Activated CD8-positive, alpha-beta memory T cell treated with anti-CD3 and anti-CD28 coated beads, Interleukin-2, amount 50 U/mL, for 1 hour (primary cell): ENCODE results near the gene CKMT2.
A peak's percentile ranks its signal among the peaks of the same experiment; 100 is the strongest.

Experiments
- DNase-seq: peaks from one replicate; pipeline ENCODE4 v3.0.0-alpha.2; 2020; ENCODE audit errors: extremely low read depth

CKMT2 gene

DNA sequence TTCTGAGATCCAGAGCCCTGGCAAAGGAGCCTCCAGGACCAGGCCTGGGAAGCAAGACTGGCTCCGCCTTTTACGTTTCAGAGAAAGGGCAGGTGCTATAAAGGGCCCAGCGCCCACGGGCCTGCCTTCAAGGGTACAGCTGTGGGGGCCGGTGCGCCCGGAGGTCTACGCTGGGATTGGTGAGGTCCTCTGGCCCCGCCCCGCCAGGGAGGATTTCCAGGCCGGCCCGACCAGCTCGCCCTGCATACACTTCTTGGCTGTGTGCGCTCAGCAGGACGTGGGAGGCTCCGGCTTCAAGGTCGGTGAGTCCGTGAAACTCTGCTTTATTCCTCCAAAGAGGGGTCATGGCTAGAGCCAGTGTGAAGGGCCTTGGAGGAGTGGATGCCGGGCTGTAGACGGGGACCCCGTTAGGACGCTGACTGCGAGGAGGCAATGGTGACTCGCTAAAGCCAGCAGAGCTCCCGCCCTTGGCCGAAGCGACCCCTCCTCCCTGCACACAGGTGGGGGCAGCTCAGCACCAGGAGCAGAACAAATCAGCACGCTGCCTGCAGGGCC, at the start of gene CKMT2:
TSS of gene CKMT2 (plus strand) at position 243 of the 555 bp plus-strand sequence. CDS start 17,811 bp downstream, outside the sequence.
- no peak for DNase-seq

DNA sequence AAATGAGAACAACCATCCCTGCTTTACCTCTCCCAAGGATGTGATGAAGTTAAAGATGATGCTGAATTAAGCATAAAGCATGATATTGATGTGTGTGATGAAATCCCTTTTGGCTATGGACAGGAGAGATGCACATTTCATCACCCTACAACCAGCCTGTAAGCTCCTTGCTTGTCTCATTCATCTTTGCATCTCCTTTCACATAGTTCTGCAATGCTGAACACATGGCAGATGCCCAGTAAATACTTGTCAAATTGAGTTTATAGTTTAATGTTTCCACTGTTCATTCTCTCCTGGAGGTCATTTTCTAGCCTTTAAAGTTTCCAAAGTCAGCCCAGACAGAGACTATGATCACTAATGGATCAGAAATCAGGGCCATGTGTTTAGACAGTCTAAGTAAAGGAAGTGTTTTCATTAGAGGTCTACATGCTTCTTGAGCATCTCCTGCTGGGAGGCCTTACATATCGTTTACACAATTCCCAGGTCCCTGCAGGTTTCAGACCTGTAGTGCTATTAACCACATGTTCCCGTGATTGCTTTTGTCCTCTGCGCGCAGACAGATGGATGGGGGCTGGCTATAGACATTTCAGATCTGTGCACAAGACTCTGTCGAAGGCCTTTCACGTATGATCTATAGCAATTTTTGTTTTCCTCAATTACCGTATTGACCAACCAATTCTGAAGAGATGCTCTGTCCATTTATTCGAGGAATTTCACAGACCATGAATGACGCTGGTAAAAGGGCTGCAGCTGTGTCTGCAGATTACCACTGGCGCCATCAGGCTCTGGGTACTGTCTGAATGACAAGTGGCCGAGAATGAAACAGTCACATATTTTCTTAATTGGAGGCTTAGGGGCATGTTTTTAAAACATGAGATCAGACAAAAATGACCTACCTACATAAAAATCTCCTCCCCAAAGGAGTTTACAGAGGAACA, 49.0 kb upstream of the CKMT2 start:
- no peak for DNase-seq

DNA sequence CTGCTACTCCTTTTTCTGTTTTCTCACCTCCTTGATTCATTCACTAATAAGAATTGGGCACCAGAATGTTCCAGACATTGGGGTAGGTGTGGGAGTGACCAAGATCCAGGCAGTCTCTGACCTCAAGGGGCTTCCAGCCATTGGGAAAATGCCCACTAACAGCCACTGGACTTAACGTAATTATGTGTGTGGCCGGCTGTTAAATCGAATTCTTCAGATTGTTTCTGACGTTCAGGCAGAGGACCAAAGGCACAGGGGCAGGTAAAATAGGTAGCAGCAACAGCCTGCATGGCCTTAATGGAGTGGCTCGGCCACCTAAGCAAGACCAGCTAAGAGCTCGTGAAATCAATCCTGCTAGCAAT, 48.4 kb upstream of the CKMT2 start:
- DNase-seq: no peak

DNA sequence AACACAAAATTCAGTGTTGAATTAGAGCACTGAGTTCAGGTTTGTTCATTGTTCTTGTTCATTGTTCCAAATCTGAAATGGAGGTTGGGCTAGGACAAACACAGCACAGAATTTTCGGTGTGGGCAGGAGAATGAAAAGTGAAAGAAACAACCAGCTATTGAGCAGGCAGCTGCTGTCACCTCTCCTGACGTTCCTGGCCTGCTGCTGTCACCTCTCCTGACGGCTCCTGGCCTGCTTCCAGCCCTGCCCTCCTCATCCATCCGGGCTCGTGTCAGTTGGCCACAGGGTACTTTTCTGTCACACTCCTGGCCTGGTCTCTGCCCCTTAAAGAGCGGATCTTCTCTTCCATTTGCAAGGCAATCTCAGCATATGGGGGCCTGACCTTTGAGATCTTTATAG, 45.2 kb upstream of the CKMT2 start:
- DNase-seq: no peak

DNA sequence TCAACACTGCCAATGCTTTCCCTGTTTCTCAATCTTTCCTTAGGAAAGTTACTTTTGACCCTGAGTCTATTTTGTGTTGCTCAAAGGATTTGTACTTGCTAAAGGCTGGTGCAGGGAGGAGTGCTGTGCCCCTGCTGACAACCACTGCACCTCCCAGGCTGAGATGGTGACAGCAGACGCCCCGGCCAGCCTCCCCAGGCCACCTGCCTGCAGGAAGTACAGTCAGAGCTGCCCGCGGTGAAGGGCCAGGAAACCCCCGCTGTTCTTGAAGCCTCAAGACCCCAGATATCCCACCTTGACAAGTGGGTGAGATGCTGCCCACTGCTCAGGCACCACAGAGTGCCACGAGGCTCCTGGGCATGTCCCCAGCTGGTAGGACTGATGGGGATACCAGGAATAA, 44.2 kb upstream of the CKMT2 start:
- no peak for DNase-seq

DNA sequence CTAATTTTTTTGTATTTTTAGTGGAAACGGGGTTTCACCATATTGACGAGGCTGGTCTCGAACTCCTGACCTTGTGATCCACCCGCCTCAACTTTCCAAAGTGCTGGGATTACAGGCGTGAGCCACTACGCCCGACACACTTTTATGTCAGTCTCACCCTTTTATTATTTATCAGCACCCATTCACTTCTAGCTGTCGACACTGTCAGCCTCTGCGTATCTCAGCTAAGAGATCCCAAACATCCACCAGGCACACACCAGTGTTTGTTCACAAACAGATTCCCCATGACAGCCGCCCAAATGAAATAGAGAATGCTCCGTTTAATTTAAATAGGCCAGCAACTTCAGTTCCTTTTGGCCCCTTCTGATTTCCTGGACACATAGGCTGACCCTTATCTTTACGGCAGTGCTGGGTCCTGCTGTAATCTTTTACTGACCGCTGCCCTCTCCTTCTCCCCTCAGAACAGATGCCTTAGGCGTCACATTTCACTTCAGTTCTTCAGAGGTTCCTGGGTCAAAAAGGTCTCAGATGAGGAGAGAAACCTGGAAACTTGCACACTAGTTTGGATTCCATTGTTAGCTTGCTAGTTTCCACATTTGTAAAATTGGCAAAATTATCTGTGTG, 43.1 kb upstream of the CKMT2 start:
- no peak for DNase-seq

DNA sequence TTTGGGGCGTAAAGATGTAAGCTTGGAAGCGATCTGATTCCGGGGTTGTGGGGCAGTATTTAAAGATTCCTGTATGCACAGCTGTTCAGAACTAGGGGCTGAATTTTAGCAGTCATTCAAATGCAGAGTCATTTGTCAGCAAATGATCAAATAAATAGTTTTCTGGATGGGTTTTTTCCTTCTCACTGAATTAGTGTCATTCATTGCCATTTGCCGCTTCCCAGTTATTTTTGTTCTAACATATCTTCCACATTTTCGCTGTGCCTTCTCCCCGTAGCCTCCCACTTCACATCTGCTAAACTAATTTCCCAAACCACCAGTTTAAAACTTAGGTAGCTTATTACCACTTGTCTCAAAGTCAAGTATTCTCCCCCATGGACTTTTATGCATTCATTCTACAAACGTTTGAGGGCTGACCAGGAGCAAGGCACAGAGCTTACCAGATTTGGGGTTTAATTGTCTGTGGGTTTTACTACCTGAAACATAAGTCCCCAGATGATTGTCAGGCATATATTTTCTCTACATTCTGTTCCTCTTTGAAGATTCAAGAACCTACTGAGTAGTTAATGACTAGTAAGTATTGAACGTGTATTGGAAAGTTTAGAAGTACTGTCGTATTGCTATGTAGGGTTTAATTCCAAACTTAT, 41.3 kb upstream of the CKMT2 start:
- DNase-seq: no peak

DNA sequence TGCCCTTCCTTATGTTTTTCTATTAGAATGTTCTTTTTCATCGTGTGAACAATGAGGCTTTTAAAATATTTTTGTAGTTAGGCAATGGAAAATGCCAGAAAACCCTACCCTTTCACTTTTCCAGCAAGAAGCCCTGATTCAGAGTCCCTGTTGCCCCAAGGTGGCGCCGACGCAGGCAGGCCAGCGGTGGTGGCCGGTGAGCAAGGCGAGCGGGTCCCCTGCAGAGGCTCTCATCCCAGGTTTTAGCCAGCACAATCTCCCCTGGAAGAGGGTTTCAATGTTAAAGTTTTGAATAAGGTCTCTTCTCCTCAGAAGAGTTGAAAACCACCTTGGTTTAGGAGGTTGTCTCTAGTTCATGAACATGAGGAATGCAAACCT, 40.8 kb upstream of the CKMT2 start:
- DNase-seq: no peak

DNA sequence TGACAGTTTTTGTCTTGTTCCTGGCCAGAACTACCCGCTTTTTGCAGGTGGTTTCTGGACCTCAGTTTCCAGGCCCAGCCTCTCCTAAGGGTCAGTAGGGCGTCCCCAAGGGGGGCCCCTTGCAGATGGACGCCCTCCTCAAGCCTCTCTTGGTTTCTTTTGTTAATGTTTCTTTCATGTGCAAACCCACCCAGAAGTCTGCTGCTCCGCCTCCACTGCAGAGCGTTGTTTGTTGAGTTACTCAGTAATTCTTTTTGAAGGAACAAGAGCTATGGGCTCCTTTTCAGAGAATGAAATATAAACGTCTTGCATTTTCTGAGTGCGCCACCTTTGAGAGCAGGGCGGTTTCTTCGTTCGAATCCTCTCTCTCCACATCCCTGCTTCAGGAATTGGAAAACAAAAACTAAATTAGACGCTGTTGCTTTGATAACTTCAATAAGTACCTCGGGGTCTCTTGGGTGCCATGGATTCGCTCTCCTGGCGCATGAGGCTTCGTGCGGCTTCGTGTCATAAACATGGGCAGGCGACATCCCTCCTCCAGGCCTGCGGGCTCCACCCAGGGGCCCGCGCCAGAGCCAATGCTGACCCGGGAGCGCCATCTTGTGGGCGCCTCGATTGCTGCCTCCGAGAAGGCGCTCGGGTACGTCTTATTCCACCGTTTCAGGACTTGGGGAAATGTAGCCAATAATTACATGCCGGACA, 38.3 kb upstream of the CKMT2 start:
- DNase-seq: peak; percentile 29

DNA sequence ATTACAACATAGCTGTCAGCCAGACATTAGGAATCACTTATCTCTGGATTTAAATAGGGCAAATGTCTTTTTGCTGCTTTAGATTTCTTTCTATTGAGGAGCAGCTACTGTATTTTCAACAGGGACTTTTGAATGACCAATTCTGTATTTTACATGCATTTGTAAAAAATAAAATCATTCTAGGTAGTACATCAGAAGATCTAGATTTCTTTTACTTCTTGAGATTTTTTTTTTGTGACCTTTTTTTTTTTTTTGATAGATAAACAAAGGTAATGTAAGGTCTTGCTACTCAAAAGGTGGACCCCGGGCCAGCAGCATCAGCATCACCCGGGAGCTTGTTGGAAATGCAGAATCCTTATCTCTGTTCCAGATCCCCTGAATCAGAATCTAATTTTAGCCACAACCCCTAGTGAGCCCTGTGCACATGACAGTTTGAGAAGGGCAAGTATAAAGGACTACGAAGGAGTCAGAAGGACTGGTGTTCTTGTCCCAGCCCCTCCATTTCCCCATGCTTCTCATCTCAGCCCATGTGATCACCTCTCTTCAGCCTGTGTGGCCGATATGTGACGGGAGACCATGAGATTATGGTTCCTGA, 37.7 kb upstream of the CKMT2 start:
- DNase-seq: no peak

DNA sequence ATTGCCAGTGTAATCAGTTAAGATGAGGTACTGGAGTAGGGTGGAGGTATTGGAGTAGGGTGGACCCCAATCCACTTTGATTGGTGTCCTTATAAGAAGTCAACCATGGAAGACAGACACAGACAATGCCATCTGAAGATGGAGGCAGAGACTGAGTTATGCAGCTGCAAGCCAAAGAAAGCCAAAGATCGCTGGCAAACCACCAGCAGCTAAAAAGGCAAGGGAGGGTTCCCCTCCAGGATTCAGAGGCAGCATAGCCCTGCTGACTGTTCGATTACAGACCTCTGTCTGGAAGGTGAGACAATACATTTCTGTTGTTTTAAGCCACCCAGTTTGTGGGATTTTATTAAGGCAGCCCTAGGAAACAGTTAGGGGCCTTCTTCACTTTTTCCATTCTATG, 30.5 kb upstream of the CKMT2 start:
- no peak for DNase-seq

DNA sequence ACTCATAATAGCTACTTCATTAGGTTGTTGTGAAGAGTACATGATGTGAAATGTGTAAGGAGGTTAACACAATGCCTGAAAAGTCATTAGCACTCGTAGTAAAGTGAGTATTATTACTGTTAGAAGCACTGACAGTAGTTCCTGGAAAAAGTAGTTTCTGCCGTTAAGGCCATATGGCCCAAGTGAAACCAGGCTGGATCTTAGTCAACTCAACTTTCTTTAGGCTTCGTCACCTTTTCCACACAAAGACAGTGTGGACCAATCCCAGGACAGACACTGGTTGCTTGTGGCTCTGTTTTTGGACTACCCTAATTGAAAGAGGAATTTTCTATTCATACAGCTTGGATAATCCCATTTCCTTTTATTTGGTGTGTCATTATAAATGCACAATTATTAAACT, 29.4 kb upstream of the CKMT2 start:
- no peak for DNase-seq

DNA sequence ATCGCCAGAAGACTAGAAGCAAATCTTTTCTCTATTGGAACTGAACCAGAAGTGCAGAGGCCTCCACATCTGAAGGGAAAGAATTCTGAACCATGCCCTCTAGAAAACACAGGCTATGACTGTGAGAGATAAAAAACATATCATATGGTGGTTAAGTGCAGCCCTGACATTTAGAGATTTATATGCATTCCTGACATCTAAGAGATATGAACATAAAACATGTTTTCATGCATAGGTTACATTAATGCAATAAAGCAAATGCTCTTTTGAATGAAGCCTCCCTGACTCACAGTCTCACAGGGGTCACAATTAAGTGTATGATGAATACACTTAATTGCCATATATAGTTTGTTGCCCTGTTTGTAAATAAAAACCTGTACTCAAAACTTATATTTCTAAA, 28.9 kb upstream of the CKMT2 start:
- DNase-seq: no peak

DNA sequence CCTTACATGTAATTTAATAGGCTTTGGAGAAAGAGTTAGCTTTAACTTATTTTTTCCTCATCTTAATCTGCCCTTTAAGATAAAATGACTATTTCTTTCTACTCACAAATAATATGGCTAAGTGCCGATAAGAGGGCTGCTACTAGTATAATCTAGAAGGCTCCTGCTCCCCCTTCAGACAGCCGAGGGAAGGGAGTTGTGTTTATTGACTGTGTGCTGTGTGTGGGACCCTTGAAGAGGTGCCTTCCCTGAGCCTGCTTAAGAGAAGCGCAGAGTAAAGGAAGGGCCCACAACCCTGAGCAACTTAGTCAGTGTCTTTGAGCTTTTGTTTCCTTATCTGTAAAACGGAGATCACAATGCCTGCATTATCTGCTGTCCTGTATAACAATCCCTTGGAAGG, 28.1 kb upstream of the CKMT2 start:
- no peak for DNase-seq

DNA sequence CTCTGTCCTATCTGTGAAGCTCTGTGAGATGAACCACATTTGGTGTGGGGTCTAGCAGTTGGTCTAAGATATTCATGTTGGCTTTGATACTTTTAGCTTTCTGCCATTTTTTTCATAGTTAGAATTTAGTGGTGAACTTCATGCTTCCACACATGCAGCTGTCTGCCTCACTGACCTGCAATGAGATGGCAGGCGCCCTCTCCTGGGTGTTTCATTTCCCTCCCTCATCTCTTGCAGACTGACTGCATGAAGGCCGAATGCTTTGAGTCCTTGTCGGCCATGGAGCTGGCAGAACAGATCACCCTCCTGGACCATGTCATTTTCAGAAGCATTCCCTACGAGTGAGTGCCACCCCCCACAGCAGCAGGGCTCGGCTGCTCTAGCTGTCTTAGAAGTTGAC, 26.1 kb upstream of the CKMT2 start:
- DNase-seq: no peak

DNA sequence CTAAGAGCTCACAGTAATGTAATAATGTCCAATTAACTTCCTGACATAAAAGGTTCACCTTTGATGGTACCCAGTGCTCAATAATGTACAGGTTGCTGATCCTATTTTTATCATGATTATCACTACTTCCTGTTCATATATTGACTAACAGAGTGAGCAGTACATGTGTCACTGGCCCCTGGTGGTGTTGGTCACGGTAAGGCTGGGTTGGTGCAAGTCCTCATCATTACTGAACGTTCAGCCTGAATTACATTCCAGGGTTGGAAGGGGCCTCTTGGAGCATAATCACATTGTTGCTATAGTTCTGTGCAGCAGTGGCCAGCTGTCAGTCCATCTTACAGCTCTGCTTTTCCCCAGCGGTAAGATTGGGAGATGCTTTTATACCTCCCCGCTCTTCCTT, 24.2 kb upstream of the CKMT2 start:
- no peak for DNase-seq

DNA sequence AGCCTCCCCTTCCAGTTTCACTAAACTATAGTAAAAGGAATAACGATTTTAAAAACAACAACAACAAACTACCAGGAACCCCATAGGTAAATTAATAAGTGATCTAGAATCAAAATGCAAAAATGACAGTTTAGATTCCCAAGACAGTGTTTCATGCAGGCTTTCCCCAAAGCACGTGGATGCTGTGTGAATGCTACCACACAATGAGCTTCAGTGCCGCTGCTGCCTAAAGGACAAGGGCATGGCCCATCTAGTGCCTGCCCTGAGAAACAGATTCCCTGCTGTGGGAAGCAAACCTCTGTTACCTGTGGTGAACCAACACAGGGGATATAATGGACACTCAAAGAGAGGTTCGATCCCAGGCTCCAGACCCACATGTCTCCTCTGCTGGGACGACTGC, 23.7 kb upstream of the CKMT2 start:
- no peak for DNase-seq

DNA sequence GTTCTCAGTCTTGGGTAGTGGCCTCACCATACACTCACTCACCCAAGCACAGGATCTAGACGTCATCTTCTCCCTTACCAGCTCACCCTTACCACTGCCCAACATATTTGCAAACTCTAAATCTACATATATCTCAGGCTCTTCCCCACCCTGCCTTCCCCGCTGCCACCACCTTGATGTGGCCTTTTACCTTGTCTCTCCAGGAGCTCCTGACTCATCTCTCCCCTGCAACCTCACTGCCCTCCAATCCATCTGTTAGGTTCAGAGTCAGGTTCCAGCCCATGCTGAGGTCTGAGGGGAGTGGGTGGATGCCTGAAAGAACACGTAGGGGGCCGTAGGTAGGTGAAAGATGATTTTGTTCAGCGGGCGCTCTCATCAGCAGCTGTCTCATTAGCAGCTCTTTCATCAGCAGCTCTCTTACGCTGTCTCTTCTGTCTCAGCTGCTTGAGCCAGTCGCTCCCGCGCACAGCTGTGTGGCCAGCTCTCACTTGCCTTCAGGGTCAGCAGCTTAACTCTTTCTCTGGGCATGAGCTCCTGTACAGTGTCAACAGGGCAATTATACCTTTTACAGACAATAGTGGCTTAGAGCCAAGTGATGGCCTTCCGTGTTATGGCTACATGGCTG, 23.1 kb upstream of the CKMT2 start:
- DNase-seq: no peak

DNA sequence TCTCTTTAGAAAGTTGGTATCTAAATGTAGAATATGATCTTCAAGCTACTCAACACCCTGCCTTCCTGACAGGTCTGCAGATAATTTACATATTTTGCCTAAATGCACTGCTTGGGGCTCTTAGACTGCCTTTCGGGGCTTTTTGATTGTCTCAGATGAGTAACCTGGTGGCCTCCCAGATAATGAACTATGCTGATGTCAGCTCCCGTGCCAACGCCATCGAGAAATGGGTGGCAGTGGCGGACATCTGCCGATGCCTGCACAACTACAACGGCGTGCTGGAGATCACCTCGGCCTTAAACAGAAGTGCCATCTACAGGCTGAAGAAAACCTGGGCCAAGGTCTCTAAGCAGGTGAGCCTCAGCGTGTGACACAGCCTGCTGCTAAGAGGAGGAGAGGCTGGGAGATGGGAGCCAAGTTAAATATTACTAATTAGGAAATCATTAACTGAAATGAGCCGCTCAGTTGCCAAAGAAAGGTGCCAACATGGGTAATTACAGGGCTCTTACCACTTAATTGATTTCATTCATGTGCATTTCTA, 20.8 kb upstream of the CKMT2 start:
- no peak for DNase-seq

DNA sequence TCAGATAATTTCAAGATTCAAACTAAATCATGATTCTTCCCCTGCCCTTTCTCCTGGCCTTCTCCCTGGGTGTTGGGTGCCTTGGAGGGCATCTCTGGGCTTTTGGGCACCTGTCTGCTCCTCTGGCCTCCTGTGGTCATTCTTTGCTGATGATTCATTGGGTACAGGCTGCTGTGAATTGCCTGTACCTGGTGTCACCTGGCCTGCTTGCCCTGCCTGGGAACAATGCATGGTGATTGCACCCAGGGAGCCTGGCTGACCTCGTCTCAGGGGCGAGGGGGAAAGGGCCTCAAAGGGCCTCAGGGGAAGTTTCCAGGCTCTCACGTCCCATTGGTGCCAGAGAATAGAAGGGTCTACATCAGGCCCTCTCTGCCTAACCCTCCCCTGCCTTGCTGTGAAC, 20.1 kb upstream of the CKMT2 start:
- no peak for DNase-seq

DNA sequence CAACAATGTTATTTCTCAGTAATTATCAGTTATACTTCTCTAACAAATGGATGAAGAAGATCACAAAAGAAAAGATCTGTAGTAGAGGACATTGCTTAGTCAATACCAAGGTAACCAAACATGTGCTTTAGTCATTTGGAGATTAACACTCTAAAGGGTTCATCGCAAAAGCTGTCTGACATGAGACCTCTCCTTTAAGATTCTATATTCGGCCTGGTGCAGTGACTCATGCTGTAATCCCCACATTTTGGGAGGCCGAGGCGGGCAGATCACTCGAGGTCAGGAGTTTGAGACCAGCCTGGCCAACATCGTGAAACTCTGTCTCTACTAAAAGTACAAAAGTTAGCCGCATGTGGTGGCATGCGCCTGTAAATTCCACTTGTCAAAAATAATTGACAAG, 18.3 kb upstream of the CKMT2 start:
- DNase-seq: no peak
